Neural cell (in vitro differentiated cells): ENCODE data around the gene CROCC2. TPM values are rescaled to one million over a fixed set of nuclear protein-coding genes. Genes with fewer than 3 reads are reported as not detected.

Source experiments
- H2AFZ ChIP-seq: fragments of 200-600, 300-800 bp; sonication (generic), shearing (Covaris generic); 2 replicates; pipeline ENCODE4 v1.6.0; 2014; ENCODE audit warnings: low read depth, mild to moderate bottlenecking, antibody characterized with exemption, low read length, moderate library complexity
- H3F3A ChIP-seq: fragments of 200-600 bp; shearing (Covaris generic); 2 replicates; pipeline ENCODE4 v1.6.1; 2016; ENCODE audit warnings: mild to moderate bottlenecking, moderate library complexity, mixed read lengths, antibody characterized with exemption, low read length; ENCODE audit not compliant: insufficient read depth, poor library complexity, severe bottlenecking
- H3K27ac ChIP-seq: fragments of 200-600, 300-800 bp; sonication (generic), shearing (Covaris generic); 2 replicates; pipeline ENCODE4 v1.5.1; 2014; ENCODE audit warnings: mild to moderate bottlenecking, low read length, moderate library complexity
- H3K27me3 ChIP-seq: fragments of 300-800, 200-600 bp; sonication (generic), shearing (Covaris generic); 2 replicates; pipeline ENCODE4 v1.6.0; 2014; ENCODE audit warnings: mild to moderate bottlenecking, low read depth, low read length, moderate library complexity; ENCODE audit not compliant: insufficient read depth
- H3K36me3 ChIP-seq: fragments of 300-800, 200-600 bp; sonication (generic), shearing (Covaris generic); 2 replicates; pipeline ENCODE4 v1.5.1; 2014; ENCODE audit warnings: mild to moderate bottlenecking, antibody characterized with exemption, low read length, moderate library complexity; ENCODE audit not compliant: insufficient read depth
- H3K4me2 ChIP-seq: fragments of 300-800, 200-600 bp; sonication (generic), shearing (Covaris generic); 2 replicates; pipeline ENCODE4 v1.6.0; 2014; ENCODE audit warnings: mild to moderate bottlenecking, low read length
- H3K4me3 ChIP-seq: fragments of 300-800, 200-600 bp; sonication (generic), shearing (Covaris generic); 2 replicates; pipeline ENCODE4 v1.5.1; 2014; ENCODE audit warnings: mild to moderate bottlenecking, low read length, moderate library complexity
- H3K79me2 ChIP-seq: fragments of 200-600 bp; shearing (Covaris generic); replicated peaks from 2 replicates; pipeline ENCODE4 v1.6.0; 2014; ENCODE audit warnings: mild to moderate bottlenecking, low read length, moderate library complexity; ENCODE audit not compliant: insufficient read depth
- H3K9ac ChIP-seq: fragments of 300-800, 200-600 bp; sonication (generic), shearing (Covaris generic); 2 replicates; pipeline ENCODE4 v1.6.1; 2016; ENCODE audit warnings: mild to moderate bottlenecking, low read length, mixed read lengths
- H3K9me2 ChIP-seq: fragments of 200-600 bp; shearing (Covaris generic); 2 replicates; pipeline ENCODE4 v1.6.1; 2016; ENCODE audit warnings: mild to moderate bottlenecking, low read length, mixed read lengths; ENCODE audit not compliant: insufficient read depth
- H3K9me3 ChIP-seq: fragments of 200-600, 300-800 bp; sonication (generic), shearing (Covaris generic); 2 replicates; pipeline ENCODE4 v1.6.1; 2016; ENCODE audit warnings: mild to moderate bottlenecking, mixed run types, low read length, moderate library complexity, mixed read lengths
- H4K20me1 ChIP-seq: fragments of 200-600 bp; shearing (Covaris generic); 2 replicates; pipeline ENCODE4 v1.6.1; 2016; ENCODE audit warnings: mild to moderate bottlenecking, mixed run types; ENCODE audit not compliant: insufficient read depth
- CTCF ChIP-seq: fragments of 450-650 bp; IDR thresholded peaks from 2 replicates; pipeline ENCODE4 v1.5.1; 2014; ENCODE audit warnings: antibody characterized with exemption, mild to moderate bottlenecking, moderate library complexity; ENCODE audit not compliant: poor library complexity, severe bottlenecking
- EP300 ChIP-seq: fragments of 450-650 bp; conservative IDR thresholded peaks from 2 replicates; pipeline ENCODE4 v1.6.1; 2014; ENCODE audit warnings: antibody characterized with exemption, mild to moderate bottlenecking, moderate library complexity; ENCODE audit not compliant: poor library complexity, severe bottlenecking
- EZH2 ChIP-seq: fragments of 200-600, 300-800 bp; shearing (Covaris generic), sonication (generic); IDR thresholded peaks from 2 replicates; pipeline ENCODE4 v1.6.1; 2014; ENCODE audit warnings: antibody characterized with exemption, low read length, borderline replicate concordance, mild to moderate bottlenecking; ENCODE audit not compliant: insufficient read depth, poor library complexity, severe bottlenecking
- MXI1 ChIP-seq: fragments of 450-650 bp; conservative IDR thresholded peaks from 2 replicates; pipeline ENCODE4 v1.6.1; 2014; ENCODE audit warnings: antibody characterized with exemption, mild to moderate bottlenecking; ENCODE audit not compliant: poor library complexity, severe bottlenecking
- POLR2AphosphoS5 ChIP-seq: IDR thresholded peaks from 2 replicates; pipeline ENCODE4 v1.6.1; 2012
- RAD21 ChIP-seq: fragments of 450-650 bp; conservative IDR thresholded peaks from 2 replicates; pipeline ENCODE4 v1.6.1; 2014; ENCODE audit warnings: antibody characterized with exemption, mild to moderate bottlenecking, moderate library complexity
- SMC3 ChIP-seq: fragments of 450-650 bp; conservative IDR thresholded peaks from 2 replicates; pipeline ENCODE4 v1.6.1; 2014; ENCODE audit warnings: antibody characterized with exemption, mild to moderate bottlenecking, moderate library complexity; ENCODE audit not compliant: poor library complexity
- TAF1 ChIP-seq: IDR thresholded peaks from 2 replicates; pipeline ENCODE4 v1.6.1; 2012; ENCODE audit warnings: low read depth
- polyA plus RNA-seq: library from polyadenylated mRNA; depleted of rRNA; stranded (reverse); fragments of >200 nt; gene quantifications from 2 replicates; pipeline ENCODE4 v1.2.3, GENCODE V29; 2014
- TF ChIP-seq, protein P1 (sequence below): IDR thresholded peaks from 2 replicates; pipeline ENCODE4 v1.6.1; 2012; ENCODE audit warnings: borderline replicate concordance

The CROCC2 gene
- polyA plus RNA-seq, 1 donor from 2014 or later, result 0.09 TPM

GRCh38 chr2:240925568-240926515, 19.7 kb downstream of the CROCC2 start:
- Histone ChIP-seq H3K9me3 (no peaks in the 10 kb centered on the region), H3K27ac (no peak overlapping the region), H3K4me2 (no peak overlapping the region), H2AFZ (no peak overlapping the region), H3F3A (no peaks in the 10 kb centered on the region), H3K79me2 (no peaks in the 10 kb centered on the region), H3K9ac (no peak overlapping the region), H4K20me1 (no peaks in the 10 kb centered on the region), H3K9me2 (no peaks in the 10 kb centered on the region), H3K4me3 (no peak overlapping the region), H3K36me3 (no peaks in the 10 kb centered on the region), H3K27me3 (no peaks in the 10 kb centered on the region)
- TF ChIP-seq, protein P1, sequence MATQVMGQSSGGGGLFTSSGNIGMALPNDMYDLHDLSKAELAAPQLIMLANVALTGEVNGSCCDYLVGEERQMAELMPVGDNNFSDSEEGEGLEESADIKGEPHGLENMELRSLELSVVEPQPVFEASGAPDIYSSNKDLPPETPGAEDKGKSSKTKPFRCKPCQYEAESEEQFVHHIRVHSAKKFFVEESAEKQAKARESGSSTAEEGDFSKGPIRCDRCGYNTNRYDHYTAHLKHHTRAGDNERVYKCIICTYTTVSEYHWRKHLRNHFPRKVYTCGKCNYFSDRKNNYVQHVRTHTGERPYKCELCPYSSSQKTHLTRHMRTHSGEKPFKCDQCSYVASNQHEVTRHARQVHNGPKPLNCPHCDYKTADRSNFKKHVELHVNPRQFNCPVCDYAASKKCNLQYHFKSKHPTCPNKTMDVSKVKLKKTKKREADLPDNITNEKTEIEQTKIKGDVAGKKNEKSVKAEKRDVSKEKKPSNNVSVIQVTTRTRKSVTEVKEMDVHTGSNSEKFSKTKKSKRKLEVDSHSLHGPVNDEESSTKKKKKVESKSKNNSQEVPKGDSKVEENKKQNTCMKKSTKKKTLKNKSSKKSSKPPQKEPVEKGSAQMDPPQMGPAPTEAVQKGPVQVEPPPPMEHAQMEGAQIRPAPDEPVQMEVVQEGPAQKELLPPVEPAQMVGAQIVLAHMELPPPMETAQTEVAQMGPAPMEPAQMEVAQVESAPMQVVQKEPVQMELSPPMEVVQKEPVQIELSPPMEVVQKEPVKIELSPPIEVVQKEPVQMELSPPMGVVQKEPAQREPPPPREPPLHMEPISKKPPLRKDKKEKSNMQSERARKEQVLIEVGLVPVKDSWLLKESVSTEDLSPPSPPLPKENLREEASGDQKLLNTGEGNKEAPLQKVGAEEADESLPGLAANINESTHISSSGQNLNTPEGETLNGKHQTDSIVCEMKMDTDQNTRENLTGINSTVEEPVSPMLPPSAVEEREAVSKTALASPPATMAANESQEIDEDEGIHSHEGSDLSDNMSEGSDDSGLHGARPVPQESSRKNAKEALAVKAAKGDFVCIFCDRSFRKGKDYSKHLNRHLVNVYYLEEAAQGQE, result no peak
- TF ChIP-seq TAF1 (no peak), SMC3 (no peak), CTCF (no peak), POLR2AphosphoS5 (no peak), RAD21 (no peak), EP300 (no peak), MXI1 (no peak), EZH2 (no peak)

- no peak for TF ChIP-seq SMC3
- no peak for TF ChIP-seq POLR2AphosphoS5
- TF ChIP-seq CTCF, result no peak
- TF ChIP-seq TAF1, result no peak
- no peak for TF ChIP-seq MXI1
- TF ChIP-seq EP300, result no peak
- TF ChIP-seq EZH2, result no peak
- H3K9me2 ChIP-seq, result no peaks in the 10 kb centered on the region
- H3K4me2 ChIP-seq, result no peak overlapping the region
- H3K79me2 ChIP-seq, result no peaks in the 10 kb centered on the region
- no peaks in the 10 kb centered on the region for H3K27me3 ChIP-seq
- H3K27ac ChIP-seq, result no peak overlapping the region
- H4K20me1 ChIP-seq, result no peaks in the 10 kb centered on the region
- H3F3A ChIP-seq, result no peaks in the 10 kb centered on the region
- H3K9ac ChIP-seq, result no peak overlapping the region
- H3K36me3 ChIP-seq, result no peaks in the 10 kb centered on the region
- H3K9me3 ChIP-seq, result no peaks in the 10 kb centered on the region
- no peak overlapping the region for H3K4me3 ChIP-seq
- H2AFZ ChIP-seq, result no peak overlapping the region
Measured at GRCh38 chr2:240926516-240927389, 20.6 kb downstream of the CROCC2 start.
